ENCODE results near the gene SPANXN3. TPM values are rescaled to one million over a fixed set of nuclear protein-coding genes. Genes with fewer than 3 reads are reported as not detected.

The SPANXN3 gene
- total RNA-seq, 1 donor = not detected

DNA sequence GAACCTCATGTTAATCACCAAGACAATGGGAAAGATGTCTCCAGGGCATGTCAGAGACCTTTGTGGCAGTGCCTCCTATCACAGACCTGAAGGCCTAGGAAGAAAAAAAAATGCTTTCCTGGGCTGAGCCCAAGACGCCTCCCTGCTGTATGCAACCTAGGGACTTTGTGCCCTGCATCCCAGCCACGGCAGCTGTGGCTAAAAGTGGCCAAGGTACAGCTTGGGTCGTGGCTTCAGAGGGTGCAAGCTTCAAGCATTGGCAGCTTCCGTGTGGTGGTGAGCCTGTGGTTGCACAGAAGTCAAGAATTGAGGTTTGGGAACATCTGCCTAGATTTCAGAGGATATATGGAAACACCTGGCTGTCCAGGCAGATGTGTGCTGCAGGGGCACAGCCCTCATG lies 40.5 kb downstream of the SPANXN3 start:
- H3K4me2 ChIP-seq (ENCODE audit: insufficient read depth, low read length) = no peak overlapping the region
- H3K36me3 ChIP-seq (ENCODE audit: insufficient read depth, low read length) = no peaks in the 10 kb centered on the region
- H3K79me2 ChIP-seq (ENCODE audit: insufficient read depth, low read length) = no peaks in the 10 kb centered on the region
- no peak overlapping the region for H2AFZ ChIP-seq (ENCODE audit: low read length)
- DNase-seq (ENCODE audit: insufficient read length, low spot score, missing footprints) = no peak
- no peaks in the 10 kb centered on the region for H3K9me3 ChIP-seq (ENCODE audit: low read depth, low read length)
- H3K27me3 ChIP-seq (ENCODE audit: insufficient read depth, low read length) = no peaks in the 10 kb centered on the region
- no peaks in the 10 kb centered on the region for H3K4me1 ChIP-seq (ENCODE audit: insufficient read depth, low read length)
- TF ChIP-seq, protein P1, sequence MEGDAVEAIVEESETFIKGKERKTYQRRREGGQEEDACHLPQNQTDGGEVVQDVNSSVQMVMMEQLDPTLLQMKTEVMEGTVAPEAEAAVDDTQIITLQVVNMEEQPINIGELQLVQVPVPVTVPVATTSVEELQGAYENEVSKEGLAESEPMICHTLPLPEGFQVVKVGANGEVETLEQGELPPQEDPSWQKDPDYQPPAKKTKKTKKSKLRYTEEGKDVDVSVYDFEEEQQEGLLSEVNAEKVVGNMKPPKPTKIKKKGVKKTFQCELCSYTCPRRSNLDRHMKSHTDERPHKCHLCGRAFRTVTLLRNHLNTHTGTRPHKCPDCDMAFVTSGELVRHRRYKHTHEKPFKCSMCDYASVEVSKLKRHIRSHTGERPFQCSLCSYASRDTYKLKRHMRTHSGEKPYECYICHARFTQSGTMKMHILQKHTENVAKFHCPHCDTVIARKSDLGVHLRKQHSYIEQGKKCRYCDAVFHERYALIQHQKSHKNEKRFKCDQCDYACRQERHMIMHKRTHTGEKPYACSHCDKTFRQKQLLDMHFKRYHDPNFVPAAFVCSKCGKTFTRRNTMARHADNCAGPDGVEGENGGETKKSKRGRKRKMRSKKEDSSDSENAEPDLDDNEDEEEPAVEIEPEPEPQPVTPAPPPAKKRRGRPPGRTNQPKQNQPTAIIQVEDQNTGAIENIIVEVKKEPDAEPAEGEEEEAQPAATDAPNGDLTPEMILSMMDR (IDR thresholded peaks at IDR 0.05; ENCODE audit: extremely low read depth, low read depth, low read length) = no peak
- H3K4me3 ChIP-seq (ENCODE audit: insufficient read depth, low read length) = no peak overlapping the region
- H4K20me1 ChIP-seq (ENCODE audit: insufficient read depth, low read length) = no peaks in the 10 kb centered on the region
- H3K27ac ChIP-seq (ENCODE audit: low read depth, low read length) = no peak overlapping the region

GRCh38 chrX:143472347-143472938 lies 44.8 kb downstream of the SPANXN3 start:
- Histone ChIP-seq H4K20me1 (ENCODE audit: insufficient read depth, low read length) (no peaks in the 10 kb centered on the region), H3K4me3 (ENCODE audit: insufficient read depth, low read length) (no peak overlapping the region), H3K36me3 (ENCODE audit: insufficient read depth, low read length) (no peaks in the 10 kb centered on the region), H3K4me2 (ENCODE audit: insufficient read depth, low read length) (no peak overlapping the region), H2AFZ (ENCODE audit: low read length) (no peak overlapping the region), H3K79me2 (ENCODE audit: insufficient read depth, low read length) (no peaks in the 10 kb centered on the region), H3K27ac (ENCODE audit: low read depth, low read length) (no peak overlapping the region), H3K4me1 (ENCODE audit: insufficient read depth, low read length) (no peaks in the 10 kb centered on the region), H3K27me3 (ENCODE audit: insufficient read depth, low read length) (no peaks in the 10 kb centered on the region), H3K9me3 (ENCODE audit: low read depth, low read length) (no peaks in the 10 kb centered on the region)
- no peak for DNase-seq (ENCODE audit: insufficient read length, low spot score, missing footprints)
- TF ChIP-seq, protein P1 (IDR thresholded peaks at IDR 0.05; ENCODE audit: extremely low read depth, low read depth, low read length) = no peak

GRCh38 chrX:143466130-143466529 lies 51.1 kb downstream of the SPANXN3 start:
- H4K20me1 ChIP-seq (ENCODE audit: insufficient read depth, low read length) = no peaks in the 10 kb centered on the region
- no peak overlapping the region for H3K27ac ChIP-seq (ENCODE audit: low read depth, low read length)
- H3K9me3 ChIP-seq (ENCODE audit: low read depth, low read length) = no peaks in the 10 kb centered on the region
- H3K27me3 ChIP-seq (ENCODE audit: insufficient read depth, low read length) = no peaks in the 10 kb centered on the region
- TF ChIP-seq, protein P1 (IDR thresholded peaks at IDR 0.05; ENCODE audit: extremely low read depth, low read depth, low read length) = no peak
- DNase-seq (ENCODE audit: insufficient read length, low spot score, missing footprints) = no peak
- no peaks in the 10 kb centered on the region for H3K4me1 ChIP-seq (ENCODE audit: insufficient read depth, low read length)
- H3K4me2 ChIP-seq (ENCODE audit: insufficient read depth, low read length) = no peak overlapping the region
- H3K4me3 ChIP-seq (ENCODE audit: insufficient read depth, low read length) = no peak overlapping the region
- no peaks in the 10 kb centered on the region for H3K79me2 ChIP-seq (ENCODE audit: insufficient read depth, low read length)
- H3K36me3 ChIP-seq (ENCODE audit: insufficient read depth, low read length) = no peaks in the 10 kb centered on the region
- H2AFZ ChIP-seq (ENCODE audit: low read length) = no peak overlapping the region

- H3K9me3 ChIP-seq (ENCODE audit: low read depth, low read length) = no peaks in the 10 kb centered on the region
- DNase-seq (ENCODE audit: insufficient read length, low spot score, missing footprints) = no peak
- H3K27ac ChIP-seq (ENCODE audit: low read depth, low read length) = no peak overlapping the region
- no peak overlapping the region for H2AFZ ChIP-seq (ENCODE audit: low read length)
- H3K36me3 ChIP-seq (ENCODE audit: insufficient read depth, low read length) = no peaks in the 10 kb centered on the region
- no peaks in the 10 kb centered on the region for H4K20me1 ChIP-seq (ENCODE audit: insufficient read depth, low read length)
- TF ChIP-seq, protein P1 (IDR thresholded peaks at IDR 0.05; ENCODE audit: extremely low read depth, low read depth, low read length) = no peak
- H3K4me3 ChIP-seq (ENCODE audit: insufficient read depth, low read length) = no peak overlapping the region
- no peaks in the 10 kb centered on the region for H3K4me1 ChIP-seq (ENCODE audit: insufficient read depth, low read length)
- no peak overlapping the region for H3K4me2 ChIP-seq (ENCODE audit: insufficient read depth, low read length)
- H3K27me3 ChIP-seq (ENCODE audit: insufficient read depth, low read length) = no peaks in the 10 kb centered on the region
- no peaks in the 10 kb centered on the region for H3K79me2 ChIP-seq (ENCODE audit: insufficient read depth, low read length)
Observed at GRCh38 chrX:143462696-143463095, 54.6 kb downstream of the SPANXN3 start.
